Measurements from ENCODE around the gene TUBAL3.

TUBAL3 gene

GRCh38 chr10:5355594-5356301 lies 48.9 kb downstream of the TUBAL3 start:
- no peaks in the 10 kb centered on the region for H3K36me3 ChIP-seq (ENCODE audit: insufficient read depth, low read length)
- H3K4me1 ChIP-seq (ENCODE audit: control insufficient read depth, insufficient read depth, low read length) = no peaks in the 10 kb centered on the region
- peaks cover 50% of the 10 kb centered on the region for H3K27me3 ChIP-seq (ENCODE audit: control insufficient read depth, insufficient read depth, low read length)
- no peak overlapping the region for H3K4me3 ChIP-seq (ENCODE audit: low read length)
- no peaks in the 10 kb centered on the region for H3K9me3 ChIP-seq (replicated peaks; ENCODE audit: low read length)
- H3K4me2 ChIP-seq (ENCODE audit: low read length) = no peak overlapping the region
- no peak overlapping the region for H3K9ac ChIP-seq (ENCODE audit: low read depth, low read length)

GRCh38 chr10:5354068-5354467 lies 50.6 kb downstream of the TUBAL3 start:
- H3K4me1 ChIP-seq (ENCODE audit: control insufficient read depth, insufficient read depth, low read length) = no peaks in the 10 kb centered on the region
- no peak overlapping the region for H3K4me3 ChIP-seq (ENCODE audit: low read length)
- H3K9me3 ChIP-seq (replicated peaks; ENCODE audit: low read length) = no peaks in the 10 kb centered on the region
- H3K36me3 ChIP-seq (ENCODE audit: insufficient read depth, low read length) = no peaks in the 10 kb centered on the region
- H3K4me2 ChIP-seq (ENCODE audit: low read length) = no peak overlapping the region
- no peak overlapping the region for H3K9ac ChIP-seq (ENCODE audit: low read depth, low read length)
- peaks cover 34% of the 10 kb centered on the region for H3K27me3 ChIP-seq (ENCODE audit: control insufficient read depth, insufficient read depth, low read length)

DNA sequence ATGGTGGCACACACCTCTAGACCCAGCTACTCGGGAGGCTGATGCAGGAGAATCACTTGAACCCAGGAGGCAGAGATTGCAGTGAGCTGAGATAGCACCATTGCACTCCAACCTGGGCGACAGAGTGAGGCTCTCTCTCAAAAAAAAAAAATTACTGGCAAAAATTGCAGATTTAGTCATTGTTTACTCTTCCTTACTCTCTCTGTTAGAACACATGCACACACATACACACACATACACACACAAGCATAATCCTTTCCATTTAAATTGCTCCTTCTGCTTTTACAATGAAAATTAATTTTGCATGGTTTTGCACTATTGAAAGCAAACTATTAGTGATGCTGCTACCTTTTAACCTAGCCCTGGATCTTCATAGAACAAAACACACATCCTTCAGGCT lies 55.3 kb downstream of the TUBAL3 start:
- Histone ChIP-seq H3K4me1 (ENCODE audit: control insufficient read depth, insufficient read depth, low read length) (no peaks in the 10 kb centered on the region), H3K9me3 (replicated peaks; ENCODE audit: low read length) (no peaks in the 10 kb centered on the region), H3K4me3 (ENCODE audit: low read length) (no peak overlapping the region), H3K9ac (ENCODE audit: low read depth, low read length) (no peak overlapping the region), H3K36me3 (ENCODE audit: insufficient read depth, low read length) (no peaks in the 10 kb centered on the region), H3K27me3 (ENCODE audit: control insufficient read depth, insufficient read depth, low read length) (peaks cover 20% of the 10 kb centered on the region), H3K4me2 (ENCODE audit: low read length) (no peak overlapping the region)

DNA sequence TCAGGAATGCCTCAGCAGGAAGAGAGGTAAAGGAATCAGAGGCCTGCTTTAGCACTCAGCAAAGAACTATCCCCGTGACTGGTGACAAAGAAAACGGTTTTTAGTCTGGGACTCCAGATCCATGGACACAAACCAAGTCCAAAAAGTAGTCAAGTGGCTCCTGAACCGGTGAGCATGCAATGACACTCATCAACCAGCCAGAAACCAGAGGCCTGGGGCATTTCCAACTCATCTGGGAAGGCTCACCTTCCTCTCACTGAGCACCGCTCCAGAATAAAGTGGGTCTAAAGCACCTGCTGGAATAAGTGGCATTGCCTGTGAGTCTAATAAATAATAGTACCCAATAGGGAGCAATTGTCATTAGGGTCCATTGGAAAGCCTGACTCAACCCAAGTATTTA lies 57.7 kb downstream of the TUBAL3 start:
- H3K9me3 ChIP-seq (replicated peaks; ENCODE audit: low read length) = no peaks in the 10 kb centered on the region
- no peak overlapping the region for H3K9ac ChIP-seq (ENCODE audit: low read depth, low read length)
- peaks cover 14% of the 10 kb centered on the region for H3K27me3 ChIP-seq (ENCODE audit: control insufficient read depth, insufficient read depth, low read length)
- no peaks in the 10 kb centered on the region for H3K4me1 ChIP-seq (ENCODE audit: control insufficient read depth, insufficient read depth, low read length)
- no peak overlapping the region for H3K4me3 ChIP-seq (ENCODE audit: low read length)
- H3K36me3 ChIP-seq (ENCODE audit: insufficient read depth, low read length) = no peaks in the 10 kb centered on the region
- H3K4me2 ChIP-seq (ENCODE audit: low read length) = no peak overlapping the region

DNA sequence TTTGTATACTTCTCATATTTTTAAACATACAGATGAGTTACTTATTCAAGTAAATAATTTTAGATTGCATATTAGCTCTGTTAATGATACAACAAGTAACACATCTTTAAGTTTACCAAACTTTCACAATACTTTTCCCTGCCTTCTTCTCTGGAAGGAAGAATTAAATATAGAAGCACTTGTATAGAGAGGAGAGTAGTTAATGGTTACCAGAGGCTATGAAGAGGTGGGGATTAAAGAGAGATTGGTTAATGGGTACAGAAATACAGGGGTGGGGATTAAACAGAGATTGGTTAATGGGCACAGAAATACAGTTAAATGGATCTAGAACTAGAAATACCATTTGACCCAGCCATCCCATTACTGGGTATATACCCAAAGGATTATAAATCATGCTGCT lies 59.9 kb downstream of the TUBAL3 start:
- Histone ChIP-seq H3K36me3 (ENCODE audit: insufficient read depth, low read length) (no peaks in the 10 kb centered on the region), H3K27me3 (ENCODE audit: control insufficient read depth, insufficient read depth, low read length) (peaks cover 24% of the 10 kb centered on the region), H3K4me3 (ENCODE audit: low read length) (no peak overlapping the region), H3K9ac (ENCODE audit: low read depth, low read length) (no peak overlapping the region), H3K4me1 (ENCODE audit: control insufficient read depth, insufficient read depth, low read length) (no peaks in the 10 kb centered on the region), H3K4me2 (ENCODE audit: low read length) (no peak overlapping the region), H3K9me3 (replicated peaks; ENCODE audit: low read length) (no peaks in the 10 kb centered on the region)

DNA sequence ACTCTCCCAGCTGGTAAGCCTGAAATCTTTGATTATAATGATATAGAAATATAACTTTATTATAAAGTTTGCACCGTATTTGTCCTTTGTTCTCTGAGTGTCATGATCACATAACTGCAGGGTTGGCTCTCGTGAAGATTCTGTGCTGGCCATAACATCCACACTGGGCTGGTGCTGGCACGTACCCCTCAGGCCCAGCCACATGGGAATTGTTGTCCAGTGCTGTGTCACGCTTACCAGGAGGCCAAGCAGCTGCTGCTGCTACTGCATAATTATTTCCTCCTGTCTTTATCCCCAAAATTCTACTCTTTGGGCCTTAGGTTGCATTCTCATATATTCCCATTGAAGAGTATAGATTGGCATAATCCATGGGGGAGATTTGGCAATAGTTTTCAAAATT lies 60.6 kb downstream of the TUBAL3 start:
- no peak overlapping the region for H3K9ac ChIP-seq (ENCODE audit: low read depth, low read length)
- no peaks in the 10 kb centered on the region for H3K36me3 ChIP-seq (ENCODE audit: insufficient read depth, low read length)
- H3K27me3 ChIP-seq (ENCODE audit: control insufficient read depth, insufficient read depth, low read length) = peaks cover 31% of the 10 kb centered on the region
- H3K4me3 ChIP-seq (ENCODE audit: low read length) = no peak overlapping the region
- no peaks in the 10 kb centered on the region for H3K4me1 ChIP-seq (ENCODE audit: control insufficient read depth, insufficient read depth, low read length)
- no peak overlapping the region for H3K4me2 ChIP-seq (ENCODE audit: low read length)
- H3K9me3 ChIP-seq (replicated peaks; ENCODE audit: low read length) = no peaks in the 10 kb centered on the region

DNA sequence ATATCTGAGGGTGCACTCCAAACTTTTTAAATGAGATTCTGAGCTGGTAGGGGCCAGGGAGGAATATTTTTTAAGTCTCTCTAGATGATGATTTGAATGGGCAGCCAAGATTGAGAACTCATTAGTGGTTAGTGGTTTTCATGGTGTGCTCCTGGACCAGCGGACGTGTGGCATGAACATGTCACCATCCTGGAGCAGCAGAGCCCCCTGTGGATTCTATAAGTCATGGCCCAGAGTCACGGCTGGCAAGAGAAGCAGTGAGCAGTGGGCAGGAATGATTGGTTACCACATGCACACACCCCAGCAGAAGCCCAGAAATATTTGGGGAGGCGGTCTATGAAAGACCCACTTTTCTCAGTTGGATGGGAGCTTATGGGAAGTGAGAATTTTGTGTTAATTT lies 61.1 kb downstream of the TUBAL3 start:
- Histone ChIP-seq H3K27me3 (ENCODE audit: control insufficient read depth, insufficient read depth, low read length) (peaks cover 31% of the 10 kb centered on the region), H3K9me3 (replicated peaks; ENCODE audit: low read length) (no peaks in the 10 kb centered on the region), H3K36me3 (ENCODE audit: insufficient read depth, low read length) (no peaks in the 10 kb centered on the region), H3K9ac (ENCODE audit: low read depth, low read length) (no peak overlapping the region), H3K4me2 (ENCODE audit: low read length) (no peak overlapping the region), H3K4me3 (ENCODE audit: low read length) (no peak overlapping the region), H3K4me1 (ENCODE audit: control insufficient read depth, insufficient read depth, low read length) (no peaks in the 10 kb centered on the region)

Data from skeletal muscle satellite cell (primary cell).